ENCODE data around the gene ZFHX2. TPM values are rescaled to one million over a fixed set of nuclear protein-coding genes. Genes with fewer than 3 reads are reported as not detected.

Gene ZFHX2
- total RNA-seq, 2 experiments from 2014 or later = 1.2 to 1.4 TPM

Other genes starting within 250 kb of the ZFHX2 start
- gene PPP1R3E, start 248.9 kb downstream of the ZFHX2 start, total RNA-seq = 10 to 100 TPM; 12.6 to 15.8 TPM
- gene BCL2L2, start 244.9 kb downstream of the ZFHX2 start, total RNA-seq = under 1 TPM; 0.55 to 0.85 TPM
- gene PABPN1, start 230.3 kb downstream of the ZFHX2 start, total RNA-seq = 100 to 1,000 TPM; 198 to 209 TPM
- gene SLC22A17, start 198.9 kb downstream of the ZFHX2 start, total RNA-seq = 1 to 10 TPM; 4.4 to 4.8 TPM
- not detected for gene EFS, start 186.6 kb downstream of the ZFHX2 start, total RNA-seq
- gene IL25, start 179.0 kb downstream of the ZFHX2 start, total RNA-seq = not detected
- not detected for gene CMTM5, start 174.7 kb downstream of the ZFHX2 start, total RNA-seq
- gene MYH6, start 143.5 kb downstream of the ZFHX2 start, total RNA-seq = under 1 TPM in 1 of 2 experiments, not detected in 1; 0.05 TPM
- under 1 TPM in 1 of 2 experiments, not detected in 1; 0.02 TPM for gene MYH7, start 116.1 kb downstream of the ZFHX2 start, total RNA-seq
- gene NGDN, start 82.1 kb downstream of the ZFHX2 start, total RNA-seq = 10 to 100 TPM; 42.1 to 44.1 TPM
- 1 to 10 TPM; 7.7 to 8.2 TPM for gene THTPA, start 4.5 kb upstream of the ZFHX2 start, total RNA-seq
- gene AP1G2, start 16.0 kb upstream of the ZFHX2 start, total RNA-seq = 100 to 1,000 TPM; 182 to 190 TPM
- gene JPH4, start 27.0 kb upstream of the ZFHX2 start, total RNA-seq = under 1 TPM in 1 of 2 experiments, not detected in 1; 0.12 TPM
- 1 to 10 TPM; 2.5 to 2.6 TPM for gene DHRS2, start 84.6 kb upstream of the ZFHX2 start, total RNA-seq